H1 (cell line): ENCODE measurements around the gene C16orf89. TPM values are rescaled to one million over a fixed set of nuclear protein-coding genes. Genes with fewer than 3 reads are reported as not detected.
A peak's percentile ranks its signal among the peaks of the same experiment; 100 is the strongest.

Source experiments
- CTCF ChIA-PET: fragments of 300-600 bp; sonication (Branson Sonifier 250); formaldehyde crosslinking; loops from one replicate; lab custom pipeline; 2021; ENCODE audit not compliant: partially characterized antibody; lab: Charles Lee
- POLR2A ChIA-PET: fragments of 300-600 bp; sonication (Branson Sonifier 250); formaldehyde crosslinking; loops from one replicate; lab custom pipeline; 2021; ENCODE audit warnings: inconsistent platforms; ENCODE audit not compliant: partially characterized antibody; lab: Charles Lee
- DNase-seq, 2 experiments: peaks; one replicate each; pipeline versions ENCODE4 v3.0.0 to v3.0.0-alpha.2; 2010 to 2022; ENCODE audit warnings: low spot score in 2 of 2, low read depth in 1 of 2, mixed read lengths in 1 of 2
- FAIRE-seq: peaks from 2 replicates; lab custom pipeline; 2011; peaks lifted over from hg19 to GRCh38; lab: Jason Lieb, UNC
- H2AFZ ChIP-seq: 2 replicates; pipeline ENCODE4 v1.8.1; 2012; ENCODE audit warnings: low read length, inconsistent platforms
- H2AK5ac ChIP-seq: 2 replicates; pipeline ENCODE4 v1.6.1; 2013; ENCODE audit warnings: low read depth, low read length
- H2BK120ac ChIP-seq: replicated peaks from 2 replicates; pipeline ENCODE3; 2013; ENCODE audit warnings: low read depth, low read length, inconsistent platforms
- H2BK12ac ChIP-seq: 2 replicates; pipeline ENCODE4 v1.6.1; 2013; ENCODE audit warnings: low read depth, low read length
- H2BK15ac ChIP-seq: 2 replicates; pipeline ENCODE4 v1.6.1; 2013; ENCODE audit warnings: low read length
- H2BK20ac ChIP-seq: 2 replicates; pipeline ENCODE4 v1.6.1; 2013; ENCODE audit warnings: low read length
- H2BK5ac ChIP-seq: 2 replicates; pipeline ENCODE4 v1.6.1; 2013; ENCODE audit warnings: low read depth, low read length
- H3K14ac ChIP-seq: 2 replicates; pipeline ENCODE4 v1.6.1; 2013; ENCODE audit warnings: inconsistent platforms; ENCODE audit not compliant: insufficient read length
- H3K18ac ChIP-seq: 2 replicates; pipeline ENCODE4 v1.6.1; 2013; ENCODE audit warnings: low read length; ENCODE audit errors: extremely low read depth
- H3K23ac ChIP-seq: 2 replicates; pipeline ENCODE4 v1.6.1; 2013; ENCODE audit warnings: inconsistent platforms; ENCODE audit not compliant: insufficient read length
- H3K23me2 ChIP-seq: 2 replicates; pipeline ENCODE4 v1.6.1; 2013; ENCODE audit warnings: low read depth, low read length
- H3K27ac ChIP-seq: 2 replicates; pipeline ENCODE4 v1.6.1; 2011; ENCODE audit warnings: low read depth, low read length, inconsistent platforms
- H3K27me3 ChIP-seq, 4 experiments: replicated peaks in 1 of 4; 1 replicate in 1 of 4; 2 replicates in 3 of 4; pipeline versions ENCODE4 v1.6.1 to v1.8.1; 2011 to 2013; ENCODE audit warnings: low read length in 3 of 4, mild to moderate bottlenecking in 3 of 4, inconsistent platforms in 2 of 4, mixed read lengths in 2 of 4, moderate library complexity in 1 of 4; ENCODE audit not compliant: control insufficient read depth in 3 of 4, insufficient read depth in 3 of 4; ENCODE audit errors: extremely low read depth in 1 of 4
- H3K36me3 ChIP-seq, 4 experiments: 2 replicates each; pipeline versions ENCODE4 v1.6.1 to v1.8.1; 2011 to 2013; ENCODE audit warnings: mild to moderate bottlenecking in 4 of 4, low read length in 3 of 4, moderate library complexity in 2 of 4, control low read depth in 1 of 4, inconsistent platforms in 1 of 4; ENCODE audit not compliant: insufficient read depth in 4 of 4, control insufficient read depth in 2 of 4
- H3K4ac ChIP-seq: replicated peaks from 2 replicates; pipeline ENCODE3; 2013; ENCODE audit warnings: low read length, low read depth, mixed read lengths, inconsistent platforms; ENCODE audit not compliant: insufficient read length
- H3K4me1 ChIP-seq, 4 experiments: replicated peaks in 1 of 4; 1 replicate in 1 of 4; 2 replicates in 3 of 4; pipeline versions ENCODE4 v1.6.1 to v1.8.1; 2011 to 2013; ENCODE audit warnings: low read length in 3 of 4, inconsistent platforms in 2 of 4, mixed read lengths in 1 of 4; ENCODE audit not compliant: insufficient read depth in 4 of 4, control insufficient read depth in 3 of 4
- H3K4me2 ChIP-seq, 2 experiments: 2 replicates each; pipeline versions ENCODE4 v1.6.1 to v1.8.1; 2011 to 2013; ENCODE audit warnings: low read depth in 2 of 2, low read length in 2 of 2, control low read depth in 1 of 2, inconsistent platforms in 1 of 2, mild to moderate bottlenecking in 1 of 2; ENCODE audit not compliant: insufficient read depth in 1 of 2
- H3K4me3 ChIP-seq, 4 experiments: fragments of 200-600, 300-600 bp in 1 of 4; sonication (generic), shearing (Covaris generic), sonication (Bioruptor Twin) in 1 of 4; 2 replicates each; pipeline versions ENCODE4 v1.5.1 to v1.8.1; 2011 to 2016; ENCODE audit warnings: low read length in 4 of 4, low read depth in 3 of 4, control low read depth in 2 of 4, inconsistent platforms in 2 of 4, mild to moderate bottlenecking in 2 of 4, mixed read lengths in 1 of 4, moderate library complexity in 1 of 4; ENCODE audit not compliant: insufficient read depth in 2 of 4; ENCODE audit errors: extremely low read depth in 1 of 4
- H3K56ac ChIP-seq: replicated peaks from 2 replicates; pipeline ENCODE3; 2013; ENCODE audit warnings: low read depth, mild to moderate bottlenecking, mixed read lengths, low read length, inconsistent platforms; ENCODE audit not compliant: insufficient read length
- H3K79me1 ChIP-seq: 2 replicates; pipeline ENCODE4 v1.6.1; 2013; ENCODE audit warnings: low read depth, low read length, control low read depth
- H3K79me2 ChIP-seq, 2 experiments: 2 replicates each; pipeline versions ENCODE4 v1.6.1 to v1.8.1; 2012 to 2013; ENCODE audit warnings: low read length in 2 of 2, mild to moderate bottlenecking in 2 of 2, inconsistent platforms in 1 of 2; ENCODE audit not compliant: insufficient read depth in 2 of 2, control insufficient read depth in 1 of 2
- H3K9ac ChIP-seq, 4 experiments: replicated peaks in 1 of 4; 1 replicate in 1 of 4; 2 replicates in 3 of 4; pipeline versions ENCODE4 v1.6.1 to v1.8.1; 2011 to 2013; ENCODE audit warnings: low read depth in 3 of 4, low read length in 3 of 4, control low read depth in 2 of 4, mild to moderate bottlenecking in 2 of 4, moderate library complexity in 2 of 4, inconsistent platforms in 1 of 4; ENCODE audit errors: extremely low read depth in 1 of 4
- H3K9me3 ChIP-seq, 2 experiments: 2 replicates each; pipeline versions ENCODE4 v1.6.1 to v1.8.1; 2012 to 2013; ENCODE audit warnings: mild to moderate bottlenecking in 2 of 2, moderate library complexity in 2 of 2, control low read depth in 1 of 2, inconsistent platforms in 1 of 2, low read depth in 1 of 2, low read length in 1 of 2, mixed read lengths in 1 of 2; ENCODE audit not compliant: insufficient read depth in 2 of 2
- H4K20me1 ChIP-seq, 2 experiments: replicated peaks in 1 of 2; 2 replicates each; pipeline versions ENCODE3 to v1.8.1; 2011 to 2013; ENCODE audit warnings: inconsistent platforms in 2 of 2, low read length in 2 of 2, mild to moderate bottlenecking in 1 of 2; ENCODE audit not compliant: insufficient read depth in 2 of 2, control insufficient read depth in 1 of 2
- H4K5ac ChIP-seq: 2 replicates; pipeline ENCODE4 v1.6.1; 2013; ENCODE audit warnings: low read length, low read depth, mixed read lengths, inconsistent platforms; ENCODE audit not compliant: insufficient read length
- H4K8ac ChIP-seq: 2 replicates; pipeline ENCODE4 v1.8.0; 2013; ENCODE audit warnings: mild to moderate bottlenecking, moderate library complexity, low read length, inconsistent platforms; ENCODE audit not compliant: insufficient read depth; ENCODE audit errors: extremely low read depth
- H4K91ac ChIP-seq: replicated peaks from 2 replicates; pipeline ENCODE3; 2013; ENCODE audit warnings: low read length, mixed read lengths, inconsistent platforms; ENCODE audit not compliant: insufficient read length
- EZH2 ChIP-seq: fragments of 200-600 bp; sonication (generic); IDR thresholded peaks from 2 replicates; pipeline ENCODE4 v1.7.1; 2012; ENCODE audit warnings: low read depth, mild to moderate bottlenecking, moderate library complexity, low read length, inconsistent platforms; ENCODE audit not compliant: severe bottlenecking
- HDAC2 ChIP-seq, 2 experiments: fragments of 300-600 bp in 1 of 2; sonication (generic) in 1 of 2; IDR thresholded peaks; 2 replicates each; pipeline ENCODE4 v1.6.1; 2011 to 2012; ENCODE audit warnings: low read depth in 2 of 2, low read length in 2 of 2, mild to moderate bottlenecking in 2 of 2, moderate library complexity in 2 of 2, borderline replicate concordance in 1 of 2, inconsistent platforms in 1 of 2
- MAFK ChIP-seq: IDR thresholded peaks from 2 replicates; pipeline ENCODE4 v1.6.1; 2012; ENCODE audit warnings: low read depth, mild to moderate bottlenecking, improper control_type of control experiment, low read length
- SIN3A ChIP-seq, 2 experiments: IDR thresholded peaks in 1 of 2; conservative IDR thresholded peaks in 1 of 2; 2 replicates each; pipeline ENCODE4 v1.6.1; 2011 to 2012; ENCODE audit warnings: low read length in 2 of 2, improper control_type of control experiment in 1 of 2, low read depth in 1 of 2, mild to moderate bottlenecking in 1 of 2
- TAF1 ChIP-seq: IDR thresholded peaks from 2 replicates; pipeline ENCODE4 v1.6.1; 2011; ENCODE audit warnings: mild to moderate bottlenecking, low read depth, low read length
- TEAD4 ChIP-seq: IDR thresholded peaks from 2 replicates; pipeline ENCODE4 v1.6.1; 2012; ENCODE audit warnings: low read depth, low read length, inconsistent platforms, mixed read lengths
- WGBS, 2 experiments: shearing (Covaris generic) in 1 of 2; methylation state at CpG; one replicate each; pipeline versions ENCODE4 v1.1.6 to v1.1.7; 2013 to 2015; ENCODE audit warnings: low lambda C conversion rate in 2 of 2, mixed read lengths in 2 of 2, inconsistent platforms in 1 of 2, low coverage in 1 of 2, missing lambda C conversion rate in 1 of 2; ENCODE audit not compliant: insufficient replicate concordance in 2 of 2, insufficient coverage in 1 of 2, insufficient read length in 1 of 2; ENCODE audit errors: extremely low coverage in 1 of 2, missing lambda C conversion rate in 1 of 2; 5-methylcytosine and 5-hydroxymethylcytosine counted together
- polyA plus RNA-seq, 7 experiments: library from polyadenylated mRNA; depleted of rRNA in 3 of 7; stranded (reverse) in 5 of 7; unstranded in 2 of 7; fragments of >200 nt in 5 of 7; fragments of 200-250 nt in 2 of 7; gene quantifications; 1 replicate in 5 of 7; 2 replicates in 1 of 7; 4 replicates in 1 of 7; pipeline versions ENCODE4 v1.2.1 to v1.2.3, GENCODE V29; 2011 to 2013; ENCODE audit warnings: missing spikeins in 2 of 7, mixed read lengths in 2 of 7
- total RNA-seq: library from RNA; stranded (reverse); fragmentation: NEBNext Ultra II Directional; extraction: Animal tissue kit (Norgen Biotek cat#: 25700); gene quantifications from 2 replicates; pipeline ENCODE4 v1.2.1, GENCODE V29; 2021
- TF ChIP-seq, protein P1 (sequence below): IDR thresholded peaks from 2 replicates; pipeline ENCODE4 v1.6.1; 2011; ENCODE audit warnings: low read length, improper control_type of control experiment

Gene C16orf89
- total and polyA plus RNA-seq, 2 of the 8 experiments (the other 6 are each of a cell fraction or from before 2014, with no cell fraction given), result 6.7 to 9.9 TPM

DNA sequence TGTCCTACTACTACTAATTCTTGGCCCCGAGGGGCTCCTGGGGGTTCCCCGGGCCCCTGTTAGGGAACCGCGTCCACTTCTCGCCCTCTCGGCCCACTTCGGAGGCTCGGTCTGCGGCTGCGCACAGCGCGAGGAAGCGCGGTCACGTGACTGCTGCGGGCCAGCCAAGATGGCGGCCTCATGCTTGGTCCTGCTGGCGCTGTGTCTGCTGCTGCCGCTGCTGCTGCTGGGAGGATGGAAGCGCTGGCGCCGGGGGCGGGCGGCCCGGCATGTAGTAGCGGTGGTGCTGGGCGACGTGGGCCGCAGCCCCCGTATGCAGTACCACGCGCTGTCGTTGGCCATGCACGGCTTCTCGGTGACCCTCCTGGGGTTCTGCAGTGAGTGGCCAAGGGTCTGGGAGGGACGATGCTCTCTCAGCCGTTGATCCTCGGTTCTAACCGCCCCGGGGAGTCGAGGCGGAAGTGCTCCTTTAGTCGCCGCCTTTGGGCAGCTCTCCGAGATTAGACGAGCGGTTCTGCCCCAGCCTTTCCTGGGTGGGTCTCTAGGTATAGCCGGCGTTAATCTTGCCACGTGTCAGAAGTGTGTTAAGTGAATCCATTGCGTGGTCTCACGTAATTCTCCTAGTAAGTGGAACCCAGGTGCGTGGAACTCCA is 6.1 kb upstream of the C16orf89 start, which contains the start of gene ALG1:
Gene ALG1 (plus strand): TSS at position 163 of the 653 bp plus-strand sequence. CDS start 7 bp downstream, at position 170.
- no peak within 1 kb of the TSS for H3K23ac ChIP-seq
- H3K23me2 ChIP-seq, result peaks cover 6% of the 10 kb centered on the region
- H3K4me1 ChIP-seq, result peaks cover 0 to 6% (median 5%) of the 10 kb centered on the region in 4 experiments; a peak in 5 of 7 replicates
- no peak for FAIRE-seq
- H2BK20ac ChIP-seq, result no peak within 1 kb of the TSS
- H3K14ac ChIP-seq, result no peak within 1 kb of the TSS
- peak within 1 kb of the TSS; percentile 84 for H4K91ac ChIP-seq
- H3K79me1 ChIP-seq, result peaks cover 4% of the 10 kb centered on the region; the same call in 1 of the 2 replicates
- no peak within 1 kb of the TSS; the same call in 1 of the 2 replicates for H2AK5ac ChIP-seq
- H3K27ac ChIP-seq, result peak within 1 kb of the TSS; percentile 50
- peak within 1 kb of the TSS; percentile 40 for H4K5ac ChIP-seq
- 0 out of 2 replicates have a peak within 1 kb of the TSS, but pooled peaks have one; percentile 33 for H2BK12ac ChIP-seq
- ChIA-PET CTCF (interaction anchor here (0.7 to 27.9 kb wide), 5 partner anchors 13 to 83 kb away, joined by 3 to 625 read pairs (median 3); partner anchors contain the start of gene C16orf89), POLR2A (interaction anchor here (0.9 to 2.7 kb wide), 7 partner anchors 8 to 90 kb away, joined by 3 to 17 read pairs (median 3); no protein-coding TSS in a partner anchor)
- H2BK5ac ChIP-seq, result peak within 1 kb of the TSS; percentile 75; the same call in 1 of the 2 replicates
- H3K18ac ChIP-seq, result peak within 1 kb of the TSS; percentile 73; the same call in 1 of the 2 replicates
- peak within 1 kb of the TSS; percentile 88 to 100 for H3K4me2 ChIP-seq
- peak in 1 of 2 experiments; percentile 94 for DNase-seq
- H3K36me3 ChIP-seq, result peaks cover 0 to 21% (median 8%) of the 10 kb centered on the region in 4 experiments; a peak in 6 of 8 replicates
- H3K27me3 ChIP-seq, result 0 out of 7 replicates have a peak, but pooled peaks cover 0 to 3% (median 0%) of the 10 kb centered on the region in 4 experiments
- peak within 1 kb of the TSS; percentile 61 to 89 (median 82) for H3K9ac ChIP-seq
- 4% methylated on average over 48 of the region's 53 CpGs; no CpG with 5 or more reads in 1 of the 2 experiments for WGBS, 2 experiments
- peaks cover 0 to 1% of the 10 kb centered on the region in 2 experiments for H4K20me1 ChIP-seq
- H3K4ac ChIP-seq, result peak within 1 kb of the TSS; percentile 70
- H3K79me2 ChIP-seq, result peaks cover 7 to 22% of the 10 kb centered on the region in 2 experiments
- peak within 1 kb of the TSS; percentile 92 for H4K8ac ChIP-seq
- peak within 1 kb of the TSS; percentile 53; the same call in 1 of the 2 replicates for H2BK15ac ChIP-seq
- peak within 1 kb of the TSS; percentile 63; the same call in 1 of the 2 replicates for H2AFZ ChIP-seq
- peak within 1 kb of the TSS; percentile 59 to 87 (median 77) for H3K4me3 ChIP-seq
- no peaks in the 10 kb centered on the region for H3K9me3 ChIP-seq
- peak within 1 kb of the TSS; percentile 61 for H2BK120ac ChIP-seq
- H3K56ac ChIP-seq, result peak within 1 kb of the TSS; percentile 90
- TF ChIP-seq MAFK, result no peak
- peak in 1 of 2 experiments; percentile 98; a peak in 2 of 4 replicates for TF ChIP-seq HDAC2 (IDR thresholded peaks at IDR 0.05; ENCODE audit: borderline replicate concordance in 1 of 2, low read depth in 2 of 2, low read length in 2 of 2)
- TF ChIP-seq, protein P1, sequence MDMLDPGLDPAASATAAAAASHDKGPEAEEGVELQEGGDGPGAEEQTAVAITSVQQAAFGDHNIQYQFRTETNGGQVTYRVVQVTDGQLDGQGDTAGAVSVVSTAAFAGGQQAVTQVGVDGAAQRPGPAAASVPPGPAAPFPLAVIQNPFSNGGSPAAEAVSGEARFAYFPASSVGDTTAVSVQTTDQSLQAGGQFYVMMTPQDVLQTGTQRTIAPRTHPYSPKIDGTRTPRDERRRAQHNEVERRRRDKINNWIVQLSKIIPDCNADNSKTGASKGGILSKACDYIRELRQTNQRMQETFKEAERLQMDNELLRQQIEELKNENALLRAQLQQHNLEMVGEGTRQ, result peak; percentile 97
- TF ChIP-seq TAF1, result peak; percentile 97
- TF ChIP-seq EZH2, result no peak
- peak; percentile 51; the same call in 1 of the 2 replicates for TF ChIP-seq TEAD4
- peak in 1 of 2 experiments; percentile 74; a peak in 1 of 4 replicates for TF ChIP-seq SIN3A (conservative IDR thresholded peaks at IDR 0.05 in 1 of 2, IDR thresholded peaks at IDR 0.05 in 1 of 2; ENCODE audit: low read depth in 1 of 2, low read length in 2 of 2)
